H1 (cell line): ENCODE results near the gene ABCA9. TPM values are rescaled to one million over a fixed set of nuclear protein-coding genes. Genes with fewer than 3 reads are reported as not detected.

Experiments used
- CTCF ChIA-PET: fragments of 300-600 bp; sonication (Branson Sonifier 250); formaldehyde crosslinking; loops from one replicate; lab custom pipeline; 2021; ENCODE audit not compliant: partially characterized antibody; lab: Charles Lee
- POLR2A ChIA-PET: fragments of 300-600 bp; sonication (Branson Sonifier 250); formaldehyde crosslinking; loops from one replicate; lab custom pipeline; 2021; ENCODE audit warnings: inconsistent platforms; ENCODE audit not compliant: partially characterized antibody; lab: Charles Lee
- DNase-seq, 2 experiments: peaks; one replicate each; pipeline versions ENCODE4 v3.0.0 to v3.0.0-alpha.2; 2010 to 2022; ENCODE audit warnings: low spot score in 2 of 2, low read depth in 1 of 2, mixed read lengths in 1 of 2
- FAIRE-seq: peaks from 2 replicates; lab custom pipeline; 2011; peaks lifted over from hg19 to GRCh38; lab: Jason Lieb, UNC
- H2AFZ ChIP-seq: 2 replicates; pipeline ENCODE4 v1.8.1; 2012; ENCODE audit warnings: low read length, inconsistent platforms
- H2AK5ac ChIP-seq: 2 replicates; pipeline ENCODE4 v1.6.1; 2013; ENCODE audit warnings: low read depth, low read length
- H2BK120ac ChIP-seq: replicated peaks from 2 replicates; pipeline ENCODE3; 2013; ENCODE audit warnings: low read depth, low read length, inconsistent platforms
- H2BK12ac ChIP-seq: 2 replicates; pipeline ENCODE4 v1.6.1; 2013; ENCODE audit warnings: low read depth, low read length
- H2BK15ac ChIP-seq: 2 replicates; pipeline ENCODE4 v1.6.1; 2013; ENCODE audit warnings: low read length
- H2BK20ac ChIP-seq: 2 replicates; pipeline ENCODE4 v1.6.1; 2013; ENCODE audit warnings: low read length
- H2BK5ac ChIP-seq: 2 replicates; pipeline ENCODE4 v1.6.1; 2013; ENCODE audit warnings: low read depth, low read length
- H3K14ac ChIP-seq: 2 replicates; pipeline ENCODE4 v1.6.1; 2013; ENCODE audit warnings: inconsistent platforms; ENCODE audit not compliant: insufficient read length
- H3K18ac ChIP-seq: 2 replicates; pipeline ENCODE4 v1.6.1; 2013; ENCODE audit warnings: low read length; ENCODE audit errors: extremely low read depth
- H3K23ac ChIP-seq: 2 replicates; pipeline ENCODE4 v1.6.1; 2013; ENCODE audit warnings: inconsistent platforms; ENCODE audit not compliant: insufficient read length
- H3K23me2 ChIP-seq: 2 replicates; pipeline ENCODE4 v1.6.1; 2013; ENCODE audit warnings: low read depth, low read length
- H3K27ac ChIP-seq: 2 replicates; pipeline ENCODE4 v1.6.1; 2011; ENCODE audit warnings: low read depth, low read length, inconsistent platforms
- H3K27me3 ChIP-seq, 4 experiments: replicated peaks in 1 of 4; 1 replicate in 1 of 4; 2 replicates in 3 of 4; pipeline versions ENCODE4 v1.6.1 to v1.8.1; 2011 to 2013; ENCODE audit warnings: low read length in 3 of 4, mild to moderate bottlenecking in 3 of 4, inconsistent platforms in 2 of 4, mixed read lengths in 2 of 4, moderate library complexity in 1 of 4; ENCODE audit not compliant: control insufficient read depth in 3 of 4, insufficient read depth in 3 of 4; ENCODE audit errors: extremely low read depth in 1 of 4
- H3K36me3 ChIP-seq, 4 experiments: 2 replicates each; pipeline versions ENCODE4 v1.6.1 to v1.8.1; 2011 to 2013; ENCODE audit warnings: mild to moderate bottlenecking in 4 of 4, low read length in 3 of 4, moderate library complexity in 2 of 4, control low read depth in 1 of 4, inconsistent platforms in 1 of 4; ENCODE audit not compliant: insufficient read depth in 4 of 4, control insufficient read depth in 2 of 4
- H3K4ac ChIP-seq: replicated peaks from 2 replicates; pipeline ENCODE3; 2013; ENCODE audit warnings: low read length, low read depth, mixed read lengths, inconsistent platforms; ENCODE audit not compliant: insufficient read length
- H3K4me1 ChIP-seq, 4 experiments: replicated peaks in 1 of 4; 1 replicate in 1 of 4; 2 replicates in 3 of 4; pipeline versions ENCODE4 v1.6.1 to v1.8.1; 2011 to 2013; ENCODE audit warnings: low read length in 3 of 4, inconsistent platforms in 2 of 4, mixed read lengths in 1 of 4; ENCODE audit not compliant: insufficient read depth in 4 of 4, control insufficient read depth in 3 of 4
- H3K4me2 ChIP-seq, 2 experiments: 2 replicates each; pipeline versions ENCODE4 v1.6.1 to v1.8.1; 2011 to 2013; ENCODE audit warnings: low read depth in 2 of 2, low read length in 2 of 2, control low read depth in 1 of 2, inconsistent platforms in 1 of 2, mild to moderate bottlenecking in 1 of 2; ENCODE audit not compliant: insufficient read depth in 1 of 2
- H3K4me3 ChIP-seq, 4 experiments: fragments of 200-600, 300-600 bp in 1 of 4; sonication (generic), shearing (Covaris generic), sonication (Bioruptor Twin) in 1 of 4; 2 replicates each; pipeline versions ENCODE4 v1.5.1 to v1.8.1; 2011 to 2016; ENCODE audit warnings: low read length in 4 of 4, low read depth in 3 of 4, control low read depth in 2 of 4, inconsistent platforms in 2 of 4, mild to moderate bottlenecking in 2 of 4, mixed read lengths in 1 of 4, moderate library complexity in 1 of 4; ENCODE audit not compliant: insufficient read depth in 2 of 4; ENCODE audit errors: extremely low read depth in 1 of 4
- H3K56ac ChIP-seq: replicated peaks from 2 replicates; pipeline ENCODE3; 2013; ENCODE audit warnings: low read depth, mild to moderate bottlenecking, mixed read lengths, low read length, inconsistent platforms; ENCODE audit not compliant: insufficient read length
- H3K79me1 ChIP-seq: 2 replicates; pipeline ENCODE4 v1.6.1; 2013; ENCODE audit warnings: low read depth, low read length, control low read depth
- H3K79me2 ChIP-seq, 2 experiments: 2 replicates each; pipeline versions ENCODE4 v1.6.1 to v1.8.1; 2012 to 2013; ENCODE audit warnings: low read length in 2 of 2, mild to moderate bottlenecking in 2 of 2, inconsistent platforms in 1 of 2; ENCODE audit not compliant: insufficient read depth in 2 of 2, control insufficient read depth in 1 of 2
- H3K9ac ChIP-seq, 4 experiments: replicated peaks in 1 of 4; 1 replicate in 1 of 4; 2 replicates in 3 of 4; pipeline versions ENCODE4 v1.6.1 to v1.8.1; 2011 to 2013; ENCODE audit warnings: low read depth in 3 of 4, low read length in 3 of 4, control low read depth in 2 of 4, mild to moderate bottlenecking in 2 of 4, moderate library complexity in 2 of 4, inconsistent platforms in 1 of 4; ENCODE audit errors: extremely low read depth in 1 of 4
- H3K9me3 ChIP-seq, 2 experiments: 2 replicates each; pipeline versions ENCODE4 v1.6.1 to v1.8.1; 2012 to 2013; ENCODE audit warnings: mild to moderate bottlenecking in 2 of 2, moderate library complexity in 2 of 2, control low read depth in 1 of 2, inconsistent platforms in 1 of 2, low read depth in 1 of 2, low read length in 1 of 2, mixed read lengths in 1 of 2; ENCODE audit not compliant: insufficient read depth in 2 of 2
- H4K20me1 ChIP-seq, 2 experiments: replicated peaks in 1 of 2; 2 replicates each; pipeline versions ENCODE3 to v1.8.1; 2011 to 2013; ENCODE audit warnings: inconsistent platforms in 2 of 2, low read length in 2 of 2, mild to moderate bottlenecking in 1 of 2; ENCODE audit not compliant: insufficient read depth in 2 of 2, control insufficient read depth in 1 of 2
- H4K5ac ChIP-seq: 2 replicates; pipeline ENCODE4 v1.6.1; 2013; ENCODE audit warnings: low read length, low read depth, mixed read lengths, inconsistent platforms; ENCODE audit not compliant: insufficient read length
- H4K8ac ChIP-seq: 2 replicates; pipeline ENCODE4 v1.8.0; 2013; ENCODE audit warnings: mild to moderate bottlenecking, moderate library complexity, low read length, inconsistent platforms; ENCODE audit not compliant: insufficient read depth; ENCODE audit errors: extremely low read depth
- H4K91ac ChIP-seq: replicated peaks from 2 replicates; pipeline ENCODE3; 2013; ENCODE audit warnings: low read length, mixed read lengths, inconsistent platforms; ENCODE audit not compliant: insufficient read length
- BACH1 ChIP-seq: IDR thresholded peaks from 2 replicates; pipeline ENCODE4 v1.6.1; 2012; ENCODE audit warnings: low read length, improper control_type of control experiment
- CBX8 ChIP-seq: fragments of 300-800, 300-1000 bp; sonication (generic); IDR thresholded peaks from 2 replicates; pipeline ENCODE4 v1.7.1; 2016; ENCODE audit warnings: low read depth, low read length, borderline replicate concordance
- CEBPB ChIP-seq: IDR thresholded peaks from 2 replicates; pipeline ENCODE4 v1.6.1; 2012; ENCODE audit warnings: low read depth, low read length
- CHD2 ChIP-seq: IDR thresholded peaks from 2 replicates; pipeline ENCODE4 v1.6.1; 2012; ENCODE audit warnings: low read length, improper control_type of control experiment
- EGR1 ChIP-seq: IDR thresholded peaks from 2 replicates; pipeline ENCODE4 v1.6.1; 2011; ENCODE audit warnings: low read depth, low read length, borderline replicate concordance
- KDM1A ChIP-seq: fragments of 200-600, 300-600 bp; sonication (generic); IDR thresholded peaks from 2 replicates; pipeline ENCODE4 v1.7.1; 2016; ENCODE audit warnings: mild to moderate bottlenecking, low read length, borderline replicate concordance
- KDM4A ChIP-seq: IDR thresholded peaks from one replicate; pipeline ENCODE4 v1.7.1; 2012; ENCODE audit warnings: low read depth, mild to moderate bottlenecking, moderate library complexity, low read length, inconsistent platforms; ENCODE audit not compliant: severe bottlenecking
- NRF1 ChIP-seq: IDR thresholded peaks from 2 replicates; pipeline ENCODE4 v1.6.1; 2011; ENCODE audit warnings: mild to moderate bottlenecking, low read depth, low read length, improper control_type of control experiment
- PHF8 ChIP-seq: fragments of 200-600 bp; sonication (generic); conservative IDR thresholded peaks from 2 replicates; pipeline ENCODE4 v1.7.1; 2012; ENCODE audit warnings: low read depth, mild to moderate bottlenecking, inconsistent platforms, low read length, moderate library complexity
- SIN3A ChIP-seq, 2 experiments: IDR thresholded peaks in 1 of 2; conservative IDR thresholded peaks in 1 of 2; 2 replicates each; pipeline ENCODE4 v1.6.1; 2011 to 2012; ENCODE audit warnings: low read length in 2 of 2, improper control_type of control experiment in 1 of 2, low read depth in 1 of 2, mild to moderate bottlenecking in 1 of 2
- SUZ12 ChIP-seq: fragments of 200-600 bp; sonication (generic); IDR thresholded peaks from 2 replicates; pipeline ENCODE4 v1.6.1; 2012; ENCODE audit warnings: mild to moderate bottlenecking, inconsistent platforms, low read length, moderate library complexity, mixed read lengths
- TAF1 ChIP-seq: IDR thresholded peaks from 2 replicates; pipeline ENCODE4 v1.6.1; 2011; ENCODE audit warnings: mild to moderate bottlenecking, low read depth, low read length
- TBP ChIP-seq: IDR thresholded peaks from 2 replicates; pipeline ENCODE4 v1.6.1; 2011; ENCODE audit warnings: low read depth, low read length, improper control_type of control experiment
- TCF12 ChIP-seq: IDR thresholded peaks from 2 replicates; pipeline ENCODE4 v1.6.1; 2011; ENCODE audit warnings: low read depth, mild to moderate bottlenecking, low read length
- WGBS, 2 experiments: shearing (Covaris generic) in 1 of 2; methylation state at CpG; one replicate each; pipeline versions ENCODE4 v1.1.6 to v1.1.7; 2013 to 2015; ENCODE audit warnings: low lambda C conversion rate in 2 of 2, mixed read lengths in 2 of 2, inconsistent platforms in 1 of 2, low coverage in 1 of 2, missing lambda C conversion rate in 1 of 2; ENCODE audit not compliant: insufficient replicate concordance in 2 of 2, insufficient coverage in 1 of 2, insufficient read length in 1 of 2; ENCODE audit errors: extremely low coverage in 1 of 2, missing lambda C conversion rate in 1 of 2; 5-methylcytosine and 5-hydroxymethylcytosine counted together
- polyA plus RNA-seq, 7 experiments: library from polyadenylated mRNA; depleted of rRNA in 3 of 7; stranded (reverse) in 5 of 7; unstranded in 2 of 7; fragments of >200 nt in 5 of 7; fragments of 200-250 nt in 2 of 7; gene quantifications; 1 replicate in 5 of 7; 2 replicates in 1 of 7; 4 replicates in 1 of 7; pipeline versions ENCODE4 v1.2.1 to v1.2.3, GENCODE V29; 2011 to 2013; ENCODE audit warnings: missing spikeins in 2 of 7, mixed read lengths in 2 of 7
- total RNA-seq: library from RNA; stranded (reverse); fragmentation: NEBNext Ultra II Directional; extraction: Animal tissue kit (Norgen Biotek cat#: 25700); gene quantifications from 2 replicates; pipeline ENCODE4 v1.2.1, GENCODE V29; 2021

ABCA9 gene
- total and polyA plus RNA-seq, 2 of the 8 experiments (the other 6 are each of a cell fraction or from before 2014, with no cell fraction given) = not detected

DNA sequence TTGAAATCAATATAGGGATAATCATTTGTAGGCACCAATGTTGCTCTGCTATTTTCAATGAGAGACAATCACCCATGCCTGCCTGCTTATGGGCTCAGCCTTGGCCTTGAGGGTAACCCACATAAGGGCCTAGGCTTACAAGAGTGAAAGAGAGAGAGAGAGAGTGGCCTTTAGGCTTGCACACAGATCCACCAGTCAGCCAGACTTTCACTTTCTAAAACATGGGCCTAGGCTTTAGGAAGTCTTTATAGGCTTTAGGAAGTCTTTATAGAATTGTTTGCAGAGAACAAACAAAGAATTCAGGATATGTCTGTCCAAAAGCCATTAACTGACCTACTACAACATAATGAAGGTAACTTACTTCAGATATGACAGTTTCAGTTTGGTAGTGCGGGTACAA lies 3.4 kb downstream of the ABCA9 start:
- H2BK20ac ChIP-seq = no peak overlapping the region
- no peak overlapping the region for H3K14ac ChIP-seq
- H2BK120ac ChIP-seq = no peak overlapping the region
- no peaks in the 10 kb centered on the region for H3K23me2 ChIP-seq
- H3K4ac ChIP-seq = no peak overlapping the region
- 93% methylated on average over 1 of the region's 1 CpG; no CpG with 5 or more reads in 1 of the 2 experiments for WGBS, 2 experiments
- FAIRE-seq = no peak
- H3K18ac ChIP-seq = no peak overlapping the region
- H4K5ac ChIP-seq = no peak overlapping the region
- H3K9me3 ChIP-seq = no peaks in the 10 kb centered on the region
- H4K91ac ChIP-seq = no peak overlapping the region
- H2BK5ac ChIP-seq = no peak overlapping the region
- no peak for DNase-seq
- H3K23ac ChIP-seq = no peak overlapping the region
- H3K4me2 ChIP-seq = no peak overlapping the region
- POLR2A ChIA-PET = interaction anchor here (0.6 kb wide), 1 partner anchor 24 kb away, joined by 4 read pairs; no protein-coding TSS in a partner anchor
- H3K4me1 ChIP-seq = no peaks in the 10 kb centered on the region; a peak in 1 of 7 replicates
- H3K79me1 ChIP-seq = no peaks in the 10 kb centered on the region
- no peaks in the 10 kb centered on the region for H3K36me3 ChIP-seq
- no peak overlapping the region for H3K27ac ChIP-seq
- H2BK15ac ChIP-seq = no peak overlapping the region
- H3K9ac ChIP-seq = no peak overlapping the region
- no peak overlapping the region for H2AFZ ChIP-seq
- H2BK12ac ChIP-seq = no peak overlapping the region
- no peaks in the 10 kb centered on the region for H4K20me1 ChIP-seq
- H2AK5ac ChIP-seq = no peak overlapping the region
- CTCF ChIA-PET = interaction anchor here (0.6 to 3.2 kb wide), 16 partner anchors 11 to 292 kb away, joined by 3 to 24 read pairs (median 4); no protein-coding TSS in a partner anchor
- H4K8ac ChIP-seq = no peak overlapping the region
- H3K79me2 ChIP-seq = no peaks in the 10 kb centered on the region
- H3K4me3 ChIP-seq = no peak overlapping the region
- H3K27me3 ChIP-seq = no peaks in the 10 kb centered on the region
- no peak overlapping the region for H3K56ac ChIP-seq
- TF ChIP-seq NRF1 (no peak), TAF1 (no peak), BACH1 (no peak), CBX8 (no peak), SUZ12 (no peak), TBP (no peak), SIN3A (conservative IDR thresholded peaks at IDR 0.05 in 1 of 2, IDR thresholded peaks at IDR 0.05 in 1 of 2; ENCODE audit: low read depth in 1 of 2, low read length in 2 of 2) (no peak), CHD2 (no peak), TCF12 (no peak), PHF8 (no peak), EGR1 (no peak), CEBPB (no peak), KDM4A (no peak), KDM1A (no peak)
